GM10266 (cell line): ENCODE results near the gene FBN1.
A peak's percentile ranks its signal among the peaks of the same experiment; 100 is the strongest.

Source experiments
- DNase-seq: peaks from one replicate; pipeline ENCODE4 v3.0.0; 2012; ENCODE audit errors: extremely low spot score
- CTCF ChIP-seq: IDR thresholded peaks from 2 replicates; pipeline ENCODE4 v1.5.1; 2012; ENCODE audit warnings: mild to moderate bottlenecking, low read depth; ENCODE audit not compliant: control insufficient read depth, insufficient read depth; ENCODE audit errors: missing control alignments

The FBN1 gene

GRCh38 chr15:48601095-48601494, 44.4 kb downstream of the FBN1 start:
- no peak for DNase-seq
- TF ChIP-seq CTCF: no peak

- DNase-seq: peak; percentile 6
- TF ChIP-seq CTCF: no peak
Measured at GRCh38 chr15:48596841-48597240, 48.7 kb downstream of the FBN1 start.

GRCh38 chr15:48596415-48596814, 49.1 kb downstream of the FBN1 start:
- no peak for TF ChIP-seq CTCF
- DNase-seq: peak; percentile 6

GRCh38 chr15:48595981-48596380, 49.5 kb downstream of the FBN1 start:
- TF ChIP-seq CTCF: no peak
- DNase-seq: peak; percentile 19

- DNase-seq: no peak
- no peak for TF ChIP-seq CTCF
Measured at GRCh38 chr15:48592933-48593332, 52.6 kb downstream of the FBN1 start.

- TF ChIP-seq CTCF: no peak
- no peak for DNase-seq
Measured at GRCh38 chr15:48592221-48592731, 53.2 kb downstream of the FBN1 start.

- no peak for DNase-seq
- TF ChIP-seq CTCF: no peak
Measured at GRCh38 chr15:48590723-48591122, 54.8 kb downstream of the FBN1 start.
